ENCODE data around the gene CEP250.

The CEP250 gene

GRCh38 chr20:35410613-35411012 lies 44.8 kb upstream of the CEP250 start:
- TF ChIP-seq, protein P1, sequence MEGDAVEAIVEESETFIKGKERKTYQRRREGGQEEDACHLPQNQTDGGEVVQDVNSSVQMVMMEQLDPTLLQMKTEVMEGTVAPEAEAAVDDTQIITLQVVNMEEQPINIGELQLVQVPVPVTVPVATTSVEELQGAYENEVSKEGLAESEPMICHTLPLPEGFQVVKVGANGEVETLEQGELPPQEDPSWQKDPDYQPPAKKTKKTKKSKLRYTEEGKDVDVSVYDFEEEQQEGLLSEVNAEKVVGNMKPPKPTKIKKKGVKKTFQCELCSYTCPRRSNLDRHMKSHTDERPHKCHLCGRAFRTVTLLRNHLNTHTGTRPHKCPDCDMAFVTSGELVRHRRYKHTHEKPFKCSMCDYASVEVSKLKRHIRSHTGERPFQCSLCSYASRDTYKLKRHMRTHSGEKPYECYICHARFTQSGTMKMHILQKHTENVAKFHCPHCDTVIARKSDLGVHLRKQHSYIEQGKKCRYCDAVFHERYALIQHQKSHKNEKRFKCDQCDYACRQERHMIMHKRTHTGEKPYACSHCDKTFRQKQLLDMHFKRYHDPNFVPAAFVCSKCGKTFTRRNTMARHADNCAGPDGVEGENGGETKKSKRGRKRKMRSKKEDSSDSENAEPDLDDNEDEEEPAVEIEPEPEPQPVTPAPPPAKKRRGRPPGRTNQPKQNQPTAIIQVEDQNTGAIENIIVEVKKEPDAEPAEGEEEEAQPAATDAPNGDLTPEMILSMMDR (conservative IDR thresholded peaks at IDR 0.05; ENCODE audit: low read depth, low read length), result no peak
- peak overlapping the region; percentile 93 for H3K4me2 ChIP-seq
- peaks cover 60% of the 10 kb centered on the region for H3K79me2 ChIP-seq (ENCODE audit: insufficient read depth, low read depth)
- H3K27me3 ChIP-seq (ENCODE audit: insufficient read depth, low read depth), result no peaks in the 10 kb centered on the region
- H2AFZ ChIP-seq (ENCODE audit: low read depth), result no peak overlapping the region
- H3K4me3 ChIP-seq (IDR thresholded peaks at IDR 0.05; ENCODE audit: insufficient read depth, low read depth, low read length), result no peak overlapping the region
- H3K36me3 ChIP-seq (ENCODE audit: insufficient read depth), result no peaks in the 10 kb centered on the region
- no peak overlapping the region; the same call in 1 of the 2 replicates for H3K9ac ChIP-seq
- peaks cover 36% of the 10 kb centered on the region for H3K4me1 ChIP-seq (ENCODE audit: low read depth, poor library complexity, severe bottlenecking)
- no peak overlapping the region for H3K27ac ChIP-seq
- peaks cover 2% of the 10 kb centered on the region; the same call in 1 of the 2 replicates for H4K20me1 ChIP-seq (ENCODE audit: insufficient read depth)

- H3K4me1 ChIP-seq (ENCODE audit: low read depth, poor library complexity, severe bottlenecking), result no peaks in the 10 kb centered on the region
- H3K79me2 ChIP-seq (ENCODE audit: insufficient read depth, low read depth), result no peaks in the 10 kb centered on the region
- H3K9ac ChIP-seq, result no peak overlapping the region
- H2AFZ ChIP-seq (ENCODE audit: low read depth), result no peak overlapping the region
- no peaks in the 10 kb centered on the region for H4K20me1 ChIP-seq (ENCODE audit: insufficient read depth)
- TF ChIP-seq, protein P1 (conservative IDR thresholded peaks at IDR 0.05; ENCODE audit: low read depth, low read length), result no peak
- H3K4me2 ChIP-seq, result no peak overlapping the region
- H3K27me3 ChIP-seq (ENCODE audit: insufficient read depth, low read depth), result no peaks in the 10 kb centered on the region; the same call in 1 of the 2 replicates
- H3K4me3 ChIP-seq (IDR thresholded peaks at IDR 0.05; ENCODE audit: insufficient read depth, low read depth, low read length), result no peak overlapping the region
- H3K27ac ChIP-seq, result no peak overlapping the region
- no peaks in the 10 kb centered on the region for H3K36me3 ChIP-seq (ENCODE audit: insufficient read depth)
Measured at GRCh38 chr20:35421322-35421721, 34.1 kb upstream of the CEP250 start.

GRCh38 chr20:35431621-35432429 lies 23.6 kb upstream of the CEP250 start:
- Histone ChIP-seq H3K36me3 (ENCODE audit: insufficient read depth) (no peaks in the 10 kb centered on the region), H2AFZ (ENCODE audit: low read depth) (no peak overlapping the region), H4K20me1 (ENCODE audit: insufficient read depth) (no peaks in the 10 kb centered on the region), H3K4me2 (no peak overlapping the region), H3K4me3 (IDR thresholded peaks at IDR 0.05; ENCODE audit: insufficient read depth, low read depth, low read length) (no peak overlapping the region), H3K27me3 (ENCODE audit: insufficient read depth, low read depth) (no peaks in the 10 kb centered on the region), H3K9ac (no peak overlapping the region), H3K4me1 (ENCODE audit: low read depth, poor library complexity, severe bottlenecking) (no peaks in the 10 kb centered on the region), H3K27ac (no peak overlapping the region), H3K79me2 (ENCODE audit: insufficient read depth, low read depth) (no peaks in the 10 kb centered on the region)
- TF ChIP-seq, protein P1 (conservative IDR thresholded peaks at IDR 0.05; ENCODE audit: low read depth, low read length), result no peak

DNA sequence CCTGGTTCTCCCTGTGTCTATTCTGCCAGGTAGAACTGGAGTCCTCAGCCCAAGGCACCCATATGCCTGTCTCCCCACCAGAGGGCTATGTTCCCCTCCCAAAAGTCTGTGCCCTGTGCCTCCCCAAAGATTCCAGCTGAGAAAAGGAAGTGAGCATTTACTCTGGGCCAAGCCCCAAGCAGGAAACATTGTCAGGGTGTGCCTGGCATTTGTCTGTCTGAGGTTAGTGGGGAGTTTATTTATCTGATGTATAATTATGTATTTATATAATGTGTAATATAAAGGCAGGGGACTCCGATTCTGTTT lies 23.0 kb upstream of the CEP250 start:
- H3K9ac ChIP-seq, result no peak overlapping the region
- H3K27me3 ChIP-seq (ENCODE audit: insufficient read depth, low read depth), result no peaks in the 10 kb centered on the region
- H3K36me3 ChIP-seq (ENCODE audit: insufficient read depth), result no peaks in the 10 kb centered on the region
- H3K79me2 ChIP-seq (ENCODE audit: insufficient read depth, low read depth), result no peaks in the 10 kb centered on the region
- TF ChIP-seq, protein P1 (conservative IDR thresholded peaks at IDR 0.05; ENCODE audit: low read depth, low read length), result no peak
- H3K27ac ChIP-seq, result no peak overlapping the region
- H3K4me2 ChIP-seq, result no peak overlapping the region
- H2AFZ ChIP-seq (ENCODE audit: low read depth), result no peak overlapping the region
- no peaks in the 10 kb centered on the region for H3K4me1 ChIP-seq (ENCODE audit: low read depth, poor library complexity, severe bottlenecking)
- H3K4me3 ChIP-seq (IDR thresholded peaks at IDR 0.05; ENCODE audit: insufficient read depth, low read depth, low read length), result no peak overlapping the region
- no peaks in the 10 kb centered on the region for H4K20me1 ChIP-seq (ENCODE audit: insufficient read depth)
